Stimulated activated CD8-positive, alpha-beta memory T cell treated with anti-CD3 and anti-CD28 coated beads, Interleukin-4, amount 100 ng/mL, for 1 hour (primary cell): ENCODE results near the gene ATP5IF1.

ENCODE experiments used
- DNase-seq, 2 donors: peaks; one replicate each; pipeline ENCODE4 v3.0.0-alpha.2; 2020; ENCODE audit warnings: low read depth in 2 of 2, low spot score in 1 of 2

Gene ATP5IF1

GRCh38 chr1:28235755-28236655, at the start of gene ATP5IF1:
TSS of gene ATP5IF1 (plus strand) at chr1:28236124. CDS start at chr1:28236184, 60 bp downstream.
- DNase-seq = peak; percentile 75 to 90

GRCh38 chr1:28190337-28190979, 45.5 kb upstream of the ATP5IF1 start:
- DNase-seq = no peak

DNA sequence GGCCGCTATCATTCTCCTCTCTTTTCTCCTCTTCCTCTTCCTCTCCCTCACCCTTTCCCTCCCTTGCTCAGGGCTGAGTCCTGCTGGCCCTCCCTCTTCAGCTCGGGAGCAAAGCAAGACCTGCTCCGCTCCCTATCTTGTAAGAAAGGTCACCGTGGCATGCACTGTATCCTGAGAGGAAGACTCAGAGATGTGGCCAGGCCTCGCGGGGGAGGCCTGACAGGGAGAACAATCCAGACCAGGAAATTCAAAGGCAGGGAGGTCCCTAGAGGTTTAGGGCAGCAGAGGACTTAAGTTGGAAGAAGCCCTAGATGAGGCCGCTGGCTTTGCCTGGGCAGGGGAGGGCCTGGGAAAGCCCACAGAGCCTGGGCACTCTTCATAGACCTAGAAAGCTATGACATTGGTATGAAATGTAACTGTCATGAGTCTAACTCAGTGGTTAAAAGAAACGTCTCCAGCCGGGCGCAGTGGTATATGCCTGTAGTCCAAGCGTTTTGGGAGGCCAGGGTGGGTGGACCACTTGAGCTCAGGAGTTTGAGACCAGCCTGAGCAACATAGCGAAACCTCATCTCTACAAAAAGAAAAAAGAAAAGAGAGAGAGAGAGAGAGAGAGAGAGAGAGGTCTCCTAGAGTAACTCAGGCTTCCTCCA, 44.8 kb upstream of the ATP5IF1 start:
- no peak for DNase-seq

DNA sequence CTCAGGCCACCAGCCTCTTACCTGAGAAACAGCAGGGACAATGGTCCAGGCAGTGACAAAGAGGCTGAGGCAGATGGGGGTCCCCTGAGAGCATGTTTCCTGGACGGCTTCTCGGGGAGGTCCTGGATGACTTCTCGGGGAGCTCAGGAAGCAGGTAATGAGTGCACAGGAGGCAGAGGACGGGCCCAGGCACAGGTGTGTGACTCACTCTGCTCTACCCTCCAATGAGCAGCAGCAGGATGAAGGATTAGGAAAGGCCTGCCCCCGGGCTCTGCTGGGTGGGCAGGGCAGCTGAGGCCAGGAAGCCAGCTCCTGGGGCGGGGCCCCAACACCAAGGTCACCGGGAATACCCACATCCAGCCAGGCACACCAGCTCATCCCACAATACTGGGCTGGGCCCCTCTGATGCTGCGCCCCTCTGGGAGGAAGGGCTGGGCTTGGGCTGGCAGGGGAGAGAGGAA, 42.2 kb upstream of the ATP5IF1 start:
- DNase-seq = no peak

DNA sequence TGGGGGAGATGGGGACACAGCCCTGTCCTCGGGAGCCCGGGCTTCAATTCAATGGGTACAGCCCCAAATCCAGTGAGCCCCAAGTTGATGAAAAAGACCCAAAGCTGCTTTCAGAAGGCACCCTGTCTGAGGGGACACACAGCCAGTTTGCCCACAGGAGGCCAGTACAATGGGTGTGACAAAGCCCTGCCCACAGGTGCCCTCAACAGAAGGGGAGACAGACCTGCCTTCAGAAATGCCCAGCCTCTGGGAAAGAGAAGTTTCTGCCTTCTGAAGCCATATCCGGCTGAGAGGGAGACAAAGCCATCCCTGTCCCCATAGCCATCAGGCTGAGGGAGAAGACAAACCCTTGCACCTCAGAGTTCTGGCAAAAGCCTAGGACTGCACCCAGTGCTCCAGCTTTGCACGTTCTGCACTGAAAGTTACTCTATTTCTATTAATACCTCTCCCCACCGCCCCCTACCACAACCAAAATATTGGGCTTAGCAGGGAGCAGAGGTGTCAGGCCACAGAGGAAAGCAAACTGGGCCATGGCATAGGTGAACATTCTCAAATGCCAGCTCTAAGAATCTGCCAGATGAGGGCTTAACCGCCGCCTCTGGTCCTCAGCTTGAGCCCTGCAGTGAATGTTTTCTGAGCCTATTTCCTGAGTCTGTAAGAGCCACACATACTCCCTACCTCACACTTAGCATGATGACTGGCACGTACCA, 41.4 kb upstream of the ATP5IF1 start:
- DNase-seq = no peak

DNA sequence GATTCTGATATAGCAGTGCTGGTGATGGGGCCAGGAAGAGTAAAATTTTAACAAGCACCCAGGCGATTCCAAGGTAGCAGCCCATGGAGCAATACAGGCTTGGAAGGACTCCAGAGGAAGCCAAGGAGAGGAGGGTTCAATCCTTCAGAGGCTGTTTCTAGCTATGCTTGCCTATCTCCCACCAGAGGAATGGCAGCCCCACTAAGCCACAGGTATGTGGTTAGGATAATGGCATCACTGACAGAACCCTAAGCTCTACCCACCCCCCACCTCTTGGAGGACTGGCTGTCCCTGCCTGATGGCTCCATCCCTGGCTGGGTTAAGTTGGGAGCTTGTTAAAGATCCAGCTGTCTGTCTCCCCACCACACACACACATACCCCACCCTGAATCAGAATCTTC, 40.1 kb upstream of the ATP5IF1 start:
- DNase-seq = no peak

DNA sequence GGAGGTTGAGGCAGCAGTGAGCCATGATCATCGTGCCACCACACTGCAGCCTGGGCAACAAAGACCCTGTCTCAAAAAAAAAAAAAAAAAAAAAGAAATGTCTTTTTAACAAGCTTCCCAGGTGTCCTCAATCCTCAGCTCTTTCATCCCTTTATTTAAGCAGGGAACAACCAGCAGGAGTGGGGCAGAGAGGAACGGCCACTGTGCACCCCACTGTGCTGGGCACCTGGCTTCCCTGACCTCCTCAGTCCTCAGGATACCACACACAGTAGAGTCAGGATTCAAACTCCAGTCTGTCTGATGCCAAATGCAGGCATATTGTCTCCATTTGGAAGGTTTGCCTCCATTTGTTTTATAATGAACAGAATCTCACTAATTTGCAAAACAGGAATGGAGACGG, 39.6 kb upstream of the ATP5IF1 start:
- DNase-seq = no peak

GRCh38 chr1:28197682-28198415, 38.1 kb upstream of the ATP5IF1 start:
- no peak for DNase-seq

DNA sequence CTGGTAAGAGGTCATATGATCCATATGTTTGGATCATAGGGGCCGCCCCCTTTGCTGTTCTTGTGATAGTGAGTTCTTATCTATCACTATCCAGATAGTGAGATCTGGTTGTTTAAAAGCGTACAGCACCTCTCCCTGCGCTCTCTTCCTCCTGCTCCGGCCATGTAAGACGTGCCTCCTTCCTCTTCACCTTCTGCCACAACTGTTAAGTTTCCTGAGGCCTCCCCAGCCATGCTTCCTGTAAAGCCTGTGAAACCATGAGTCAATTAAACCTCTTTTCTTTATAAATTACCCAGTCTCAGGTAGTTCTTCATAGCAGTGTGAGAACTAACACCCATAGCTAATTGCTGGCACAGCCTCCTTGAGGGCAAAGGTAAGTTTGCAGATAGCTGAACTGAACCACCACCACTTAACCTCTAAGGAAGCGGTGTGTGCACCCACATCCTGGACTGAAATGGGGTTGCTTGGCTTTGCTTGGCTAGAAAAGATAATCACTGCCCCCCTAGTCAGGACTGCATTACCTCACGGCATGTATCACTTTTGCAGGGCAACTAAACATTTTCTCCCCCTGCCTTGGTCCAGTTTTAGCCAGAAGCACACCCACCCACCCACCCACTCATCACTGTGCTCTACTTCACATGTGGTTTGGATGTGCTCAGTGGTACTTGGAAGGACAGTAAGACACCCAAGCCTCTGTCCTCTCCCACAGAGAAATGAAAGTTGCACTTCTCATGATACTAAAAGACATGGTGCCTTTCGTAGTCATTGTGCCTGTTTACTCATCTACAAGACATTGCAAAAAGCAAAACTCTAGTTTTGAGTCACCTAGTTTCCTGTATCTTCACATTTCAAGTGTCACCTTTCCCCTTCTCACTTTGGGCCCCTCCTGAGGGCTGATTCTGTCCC, 36.3 kb upstream of the ATP5IF1 start:
- peak; percentile 22 to 23 for DNase-seq

DNA sequence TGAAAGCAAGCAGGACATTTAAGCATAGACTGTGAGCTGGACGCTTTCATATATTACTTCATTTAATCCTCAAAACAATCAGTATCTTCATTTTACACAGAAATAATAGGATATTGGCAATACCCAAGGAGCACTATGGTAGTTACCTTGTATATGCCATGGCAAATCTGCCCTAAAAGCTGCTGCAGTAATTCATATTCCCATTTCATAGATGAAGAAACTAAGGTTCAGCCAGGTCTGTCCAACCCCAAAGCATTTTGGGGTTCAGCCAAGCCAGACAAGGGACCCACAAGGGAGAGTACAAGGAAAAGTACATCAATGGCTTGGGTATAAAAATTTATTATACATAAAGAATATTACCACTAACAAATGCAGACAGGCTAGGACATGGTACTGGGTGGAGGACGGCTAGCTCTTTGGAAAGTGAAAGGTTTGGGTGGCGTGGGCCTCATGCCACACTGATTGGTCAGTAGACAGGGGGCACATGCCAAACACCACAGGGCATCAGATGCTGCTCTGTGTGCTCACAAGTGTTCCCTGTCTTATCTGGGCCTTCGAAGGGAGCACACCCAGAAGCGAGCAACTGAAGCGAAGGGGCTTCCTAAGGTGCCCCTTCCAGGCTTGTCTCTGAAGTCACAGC, 35.6 kb upstream of the ATP5IF1 start:
- DNase-seq = no peak

DNA sequence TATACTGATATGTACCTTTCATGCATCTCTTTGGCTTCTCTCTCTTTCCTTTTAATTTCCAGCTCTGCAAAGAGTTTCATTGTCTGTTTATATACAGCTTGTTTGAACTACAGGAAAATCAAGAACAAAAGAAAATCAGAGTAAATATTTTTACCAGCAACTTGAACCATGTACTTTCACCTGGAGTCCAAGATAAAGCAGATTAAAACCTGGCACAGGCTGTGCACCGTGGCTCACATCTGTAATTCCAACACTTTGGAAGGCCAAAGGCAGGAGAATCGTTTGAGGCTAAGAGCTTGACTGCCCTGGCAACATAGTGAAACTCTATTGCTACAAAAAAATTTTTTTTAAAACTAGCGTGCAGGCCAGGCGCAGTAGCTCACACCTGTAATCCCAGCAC, 30.7 kb upstream of the ATP5IF1 start:
- no peak for DNase-seq

GRCh38 chr1:28208818-28209441, 27.0 kb upstream of the ATP5IF1 start:
- DNase-seq = peak in 1 of 2 donors; percentile 12

DNA sequence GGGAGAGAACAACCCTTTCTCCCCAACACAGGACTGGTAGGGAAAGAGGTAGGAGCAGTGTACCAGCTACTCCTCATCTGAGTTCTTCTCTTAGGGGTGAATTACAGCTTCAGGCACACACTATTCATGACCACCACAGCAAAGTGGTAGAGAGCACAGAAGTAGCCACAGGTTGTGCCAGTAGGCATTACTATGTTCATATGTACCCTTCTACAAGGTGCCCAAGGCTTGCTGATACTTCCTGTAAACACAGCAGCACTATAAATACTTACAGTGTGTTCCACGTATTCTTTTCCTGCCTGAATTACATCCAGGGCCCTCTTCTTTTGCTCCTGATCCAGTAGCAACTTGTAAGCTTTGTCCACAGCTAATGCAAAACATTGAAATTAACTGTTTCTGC, 26.2 kb upstream of the ATP5IF1 start:
- DNase-seq = no peak

- DNase-seq = no peak
These were observed 22.6 kb upstream of the ATP5IF1 start for GRCh38 chr1:28213315-28213714.

- DNase-seq = no peak
These were observed 6.8 kb upstream of the ATP5IF1 start for GRCh38 chr1:28229089-28229488.

GRCh38 chr1:28229996-28230395, 5.9 kb upstream of the ATP5IF1 start:
- DNase-seq = no peak

DNA sequence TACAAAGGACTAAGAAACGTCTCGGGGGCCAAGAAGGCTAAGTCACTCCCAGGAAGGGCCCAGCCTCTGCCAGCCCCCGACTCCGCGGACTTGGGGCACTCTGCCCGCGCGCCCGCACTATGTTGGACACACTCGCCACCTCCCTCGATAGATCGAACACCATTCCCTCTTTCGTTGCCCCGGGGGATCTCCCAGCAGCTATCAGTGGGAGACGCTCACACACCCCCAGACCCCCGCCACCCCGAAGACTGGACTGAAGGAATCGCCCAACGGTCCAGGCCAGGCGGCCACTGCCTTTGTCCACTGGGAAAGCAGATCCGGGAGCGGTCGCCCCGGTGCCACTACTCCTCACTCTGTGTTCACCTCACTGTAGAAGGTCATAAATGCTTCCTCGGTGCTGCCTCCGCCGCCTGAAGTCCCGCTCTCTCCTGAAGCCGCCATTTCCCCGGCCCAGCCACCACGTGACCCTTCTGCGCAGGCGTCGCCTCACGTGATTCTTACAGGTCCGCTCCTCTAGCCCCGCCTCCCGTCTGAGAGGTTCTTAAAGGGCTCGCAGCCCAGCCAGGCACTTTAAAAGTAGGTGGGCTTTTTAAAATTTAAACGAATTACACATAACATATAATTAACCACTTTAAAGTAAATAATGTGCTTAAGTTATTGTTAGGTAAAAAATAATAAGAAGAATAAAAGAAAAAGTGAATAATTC, 3.2 kb upstream of the ATP5IF1 start, which contains the start of gene DNAJC8:
DNAJC8 (minus strand) TSS at position 472 of the 706 bp plus-strand sequence; CDS start at position 441, 31 bp downstream.
- peak; percentile 91 to 94 for DNase-seq

- no peak for DNase-seq
These were observed 2.7 kb upstream of the ATP5IF1 start for GRCh38 chr1:28233264-28233606.
